K562 (cell line): ENCODE results near the gene C19orf85. TPM values are rescaled to one million over a fixed set of nuclear protein-coding genes. Genes with fewer than 3 reads are reported as not detected.

ENCODE experiments used
- ARID1B ChIP-seq: fragments of 450-650 bp; IDR thresholded peaks from 2 replicates; pipeline ENCODE4 v1.6.1; 2016; ENCODE audit warnings: antibody characterized with exemption, mild to moderate bottlenecking, inconsistent platforms
- BMI1 ChIP-seq: fragments of 150-350 bp; IDR thresholded peaks from 2 replicates; pipeline ENCODE4 v1.6.1; 2014; ENCODE audit warnings: low read length
- E2F4 ChIP-seq: sonication (generic); formaldehyde crosslinking; IDR thresholded peaks from 2 replicates; pipeline ENCODE4 v1.8.0; 2022; ENCODE audit warnings: mild to moderate bottlenecking, low read depth, missing genetic modification reagents
- E2F6 ChIP-seq, 2 experiments: IDR thresholded peaks; 2 replicates each; pipeline ENCODE4 v1.6.1; 2011; ENCODE audit warnings: borderline replicate concordance in 1 of 2, control low read depth in 1 of 2, low read depth in 1 of 2, low read length in 1 of 2, mild to moderate bottlenecking in 1 of 2, mixed read lengths in 1 of 2, moderate library complexity in 1 of 2; ENCODE audit not compliant: insufficient read depth in 1 of 2, insufficient read length in 1 of 2, poor library complexity in 1 of 2, severe bottlenecking in 1 of 2; ENCODE audit errors: extremely low read depth in 1 of 2
- E2F8 ChIP-seq: fragments of 450-650 bp; IDR thresholded peaks from 2 replicates; pipeline ENCODE4 v1.7.1; 2018; ENCODE audit warnings: mild to moderate bottlenecking, low read depth; ENCODE audit not compliant: partially characterized antibody
- EHMT2 ChIP-seq: fragments of 450-650 bp; IDR thresholded peaks from 2 replicates; pipeline ENCODE4 v1.6.1; 2018; ENCODE audit warnings: antibody characterized with exemption
- IRF9 ChIP-seq: fragments of 450-650 bp; IDR thresholded peaks from 2 replicates; pipeline ENCODE4 v1.6.1; 2016; ENCODE audit warnings: missing biosample characterization, missing genetic modification characterization
- KDM5B ChIP-seq: fragments of 200-600 bp; sonication (generic); IDR thresholded peaks from 2 replicates; pipeline ENCODE4 v1.6.1; 2012; ENCODE audit warnings: low read depth, mild to moderate bottlenecking, moderate library complexity, low read length, control low read depth, inconsistent platforms; ENCODE audit not compliant: insufficient replicate concordance
- MEF2D ChIP-seq: conservative IDR thresholded peaks from 2 replicates; pipeline ENCODE4 v1.6.1; 2016; ENCODE audit warnings: low read depth, missing genetic modification characterization, missing compliant biosample characterization
- RAD51 ChIP-seq: fragments of 450-650 bp; IDR thresholded peaks from 2 replicates; pipeline ENCODE4 v1.7.1; 2016; ENCODE audit warnings: low read depth, mild to moderate bottlenecking, borderline replicate concordance
- RBM25 ChIP-seq: fragments of 200-400 bp; formaldehyde crosslinking; IDR thresholded peaks from 2 replicates; pipeline ENCODE4 v1.6.1; 2018; ENCODE audit warnings: low read length, low read depth, moderate library complexity; ENCODE audit not compliant: severe bottlenecking
- SRSF7 ChIP-seq: fragments of 200-400 bp; formaldehyde crosslinking; optimal IDR thresholded peaks from 2 replicates; pipeline ENCODE3; 2017; ENCODE audit warnings: mild to moderate bottlenecking, low read depth, low read length
- THAP12 ChIP-seq: fragments of 250-450 bp; sonication (Bioruptor Pico); IDR thresholded peaks from 2 replicates; pipeline ENCODE4 v1.9.0; 2021; ENCODE audit warnings: mild to moderate bottlenecking, inconsistent platforms
- TRIM24 ChIP-seq, 2 experiments: fragments of 450-650 bp; IDR thresholded peaks; 2 replicates each; pipeline ENCODE4 v1.6.1; 2016
- WHSC1 ChIP-seq: IDR thresholded peaks from one replicate; pipeline ENCODE4 v1.6.1; 2012; ENCODE audit warnings: low read length, control low read depth, inconsistent platforms
- ZNF175 ChIP-seq: fragments of 200-800 bp; sonication (Bioruptor generic); IDR thresholded peaks from 2 replicates; pipeline ENCODE4 v1.6.1; 2016; ENCODE audit warnings: low read depth, mild to moderate bottlenecking, missing genetic modification characterization, missing compliant biosample characterization
- ZNF239 ChIP-seq: fragments of 250-450 bp; sonication (Bioruptor Pico); IDR thresholded peaks from 2 replicates; pipeline ENCODE4 v1.4.0; 2020; ENCODE audit warnings: mild to moderate bottlenecking
- ZNF511 ChIP-seq: sonication (generic); formaldehyde crosslinking; IDR thresholded peaks from 2 replicates; pipeline ENCODE4 v1.8.0; 2022; ENCODE audit warnings: mild to moderate bottlenecking, missing genetic modification reagents
- polyA plus RNA-seq, 8 experiments: library from polyadenylated mRNA; depleted of rRNA in 4 of 8; stranded (reverse) in 5 of 8; unstranded in 3 of 8; fragments of >200 nt; fragmentation: Nextera tagmentation in 2 of 8; fragmentation: Illumina TruSeq in 1 of 8; extraction: Ambion mirVana in 2 of 8; extraction: Trizol in 1 of 8; gene quantifications; 2 replicates each; pipeline versions ENCODE4 v1.2.1 to v1.2.3, GENCODE V29; 2011 to 2014; ENCODE audit warnings: inconsistent platforms in 1 of 8, missing spikeins in 1 of 8
- total RNA-seq, 7 experiments: library from RNA; depleted of rRNA in 6 of 7; stranded (reverse); fragments of >200 nt in 6 of 7; fragmentation: Illumina TruSeq in 2 of 7; extraction: Trizol in 2 of 7; gene quantifications; 2 replicates each; pipeline versions ENCODE4 v1.2.1 to v1.2.3, GENCODE V29; 2011 to 2021; ENCODE audit warnings: low replicate concordance in 1 of 7

The C19orf85 gene
- total and polyA plus RNA-seq, 9 of the 15 experiments (the other 6 are each of a cell fraction or from before 2014, with no cell fraction given): not detected

GRCh38 chr19:55461259-55461973, 3.1 kb downstream of the C19orf85 start, which contains the start of gene ISOC2 (continued):
- TF ChIP-seq E2F6 (IDR thresholded peaks at IDR 0.05; ENCODE audit: borderline replicate concordance in 1 of 2, extremely low read depth in 1 of 2, insufficient read depth in 1 of 2, insufficient read length in 1 of 2, low read depth in 1 of 2, low read length in 1 of 2, poor library complexity in 1 of 2, severe bottlenecking in 1 of 2): peak; percentile 77 to 85
- no peak for TF ChIP-seq SRSF7
- TF ChIP-seq E2F8: no peak
- TF ChIP-seq EHMT2: no peak
- peak; percentile 62; the same call in 1 of the 2 replicates for TF ChIP-seq ARID1B
- no peak; the same call in 1 of the 2 replicates for TF ChIP-seq ZNF239 (CRISPR knock-in tag)
- peak; percentile 91 for TF ChIP-seq RBM25
- TF ChIP-seq RAD51: peak; percentile 90
- TF ChIP-seq BMI1: no peak
- TF ChIP-seq ZNF175: no peak
- TF ChIP-seq TRIM24 (IDR thresholded peaks at IDR 0.05): peak in 1 of 2 experiments; percentile 39; a peak in 1 of 4 replicates
- TF ChIP-seq THAP12 (CRISPR knock-in tag): peak; percentile 78
- 0 out of 2 replicates have a peak, but pooled peaks have one; percentile 41 for TF ChIP-seq MEF2D (tag)
- peak; percentile 66 for TF ChIP-seq KDM5B
- TF ChIP-seq IRF9 (tag): no peak
- TF ChIP-seq WHSC1: no peak
- TF ChIP-seq ZNF511 (CRISPR knock-in tag): peak; percentile 90
- TF ChIP-seq E2F4 (CRISPR knock-in tag): 0 out of 2 replicates have a peak, but pooled peaks have one; percentile 32
